Activated naive CD4-positive, alpha-beta T cell (primary cell): ENCODE data around the gene CADM1.

Experiments used
- DNase-seq, 4 experiments: peaks; one replicate each; lab custom pipeline; 2025; lab: John Stamatoyannopoulos, UW

The CADM1 gene

DNA sequence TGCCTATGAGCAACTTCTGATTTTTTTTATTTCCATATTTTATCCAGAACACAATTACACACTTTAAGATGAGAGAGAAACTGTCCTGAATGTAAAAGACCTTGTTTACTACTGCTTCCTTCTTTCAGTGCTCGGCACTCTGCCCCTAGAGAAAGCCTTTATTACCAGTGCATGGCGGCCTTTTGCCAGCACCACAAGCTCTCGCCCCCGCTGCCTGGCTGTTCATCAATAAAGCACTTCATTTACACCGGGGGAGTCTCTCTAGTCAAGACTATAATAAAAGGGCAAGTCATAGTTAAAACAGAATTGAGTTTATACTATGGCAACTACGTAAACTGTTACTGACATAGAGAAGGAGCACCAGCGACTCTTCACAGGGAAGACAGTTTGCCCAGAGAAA, 259.5 kb downstream of the CADM1 start:
- no peak for DNase-seq

GRCh38 chr11:115244296-115244695, 259.9 kb downstream of the CADM1 start:
- DNase-seq, result no peak

DNA sequence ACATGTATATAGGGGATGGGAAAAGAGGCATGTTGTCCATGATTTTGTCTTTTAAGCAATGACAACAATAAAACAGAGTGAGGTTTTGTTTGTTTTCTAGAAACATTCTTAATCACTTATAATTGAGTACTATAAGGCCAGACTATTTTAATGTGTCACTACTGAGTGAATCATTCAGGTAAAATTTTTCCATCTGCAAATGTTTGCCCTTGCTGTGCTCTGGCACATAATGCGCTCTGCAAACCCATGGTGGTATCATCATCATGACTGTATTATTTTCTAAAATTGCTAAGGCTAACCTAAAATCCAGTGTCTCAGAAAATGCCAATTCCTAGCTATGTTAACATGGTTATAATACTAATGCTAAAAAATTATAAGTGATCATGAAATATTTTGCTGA, 261.2 kb downstream of the CADM1 start:
- DNase-seq, result no peak

- no peak for DNase-seq
These were observed 262.3 kb downstream of the CADM1 start for GRCh38 chr11:115241899-115242298.

DNA sequence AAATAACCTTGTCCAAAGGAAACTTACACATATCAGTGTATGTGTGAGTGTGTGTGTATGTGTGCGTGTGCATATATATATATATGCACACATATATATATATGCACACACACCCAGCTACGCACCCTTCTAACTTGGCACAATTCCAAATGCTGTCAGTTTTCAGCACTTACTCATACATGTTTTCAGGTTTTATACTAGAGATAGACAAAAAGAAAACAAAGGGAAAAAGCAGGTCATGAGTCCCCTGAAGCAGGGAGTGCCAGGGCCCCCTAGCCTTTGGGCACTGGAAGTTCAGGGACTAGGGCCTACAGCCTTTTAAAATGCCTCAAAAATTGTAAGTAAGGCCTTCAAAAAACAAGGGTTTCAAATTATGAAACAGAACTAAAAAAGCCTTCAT, 265.4 kb downstream of the CADM1 start:
- no peak for DNase-seq

GRCh38 chr11:115238086-115238485, 266.1 kb downstream of the CADM1 start:
- no peak for DNase-seq

- no peak for DNase-seq
These were observed 266.6 kb downstream of the CADM1 start for GRCh38 chr11:115237578-115237977.

DNA sequence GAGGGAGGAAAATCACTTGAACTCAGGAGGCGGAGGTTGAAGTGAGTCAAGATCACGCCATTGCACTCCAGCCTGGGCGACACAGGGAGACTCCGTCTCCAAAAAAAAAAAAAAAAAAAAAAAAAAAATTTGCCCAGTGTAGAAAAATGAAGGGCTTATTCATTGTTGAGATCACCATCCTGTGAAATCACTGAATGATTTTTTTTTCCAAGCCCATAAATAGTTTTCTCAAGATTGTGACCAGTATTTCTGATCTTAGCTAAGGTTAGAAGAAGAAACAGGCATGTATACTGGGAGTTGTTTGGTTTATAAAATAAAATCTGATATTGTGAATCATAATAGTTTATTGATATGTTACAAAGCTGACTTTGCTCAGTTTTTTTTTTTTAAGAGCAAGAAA, 269.4 kb downstream of the CADM1 start:
- DNase-seq, result no peak

DNA sequence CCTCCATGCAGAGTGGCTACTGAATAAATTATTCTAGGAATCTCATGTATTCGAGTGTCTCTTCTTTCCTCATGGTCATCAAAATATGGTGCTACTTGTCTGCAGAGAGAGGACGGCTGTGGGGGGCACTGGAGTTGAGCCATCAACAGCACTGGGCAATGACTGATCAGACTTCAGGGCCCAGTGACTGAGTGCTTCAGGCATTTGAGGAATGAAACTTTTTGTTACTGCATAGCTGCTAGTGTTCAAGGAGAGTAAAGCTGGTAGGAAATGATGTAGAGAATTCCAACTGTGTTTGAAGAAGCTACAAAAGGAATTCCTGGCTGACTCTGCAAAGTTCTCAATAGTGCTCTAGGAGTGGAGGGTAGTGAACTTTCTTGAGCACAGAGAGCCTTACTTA, 277.7 kb downstream of the CADM1 start:
- DNase-seq, result no peak

GRCh38 chr11:115224551-115224950, 279.7 kb downstream of the CADM1 start:
- no peak for DNase-seq

DNA sequence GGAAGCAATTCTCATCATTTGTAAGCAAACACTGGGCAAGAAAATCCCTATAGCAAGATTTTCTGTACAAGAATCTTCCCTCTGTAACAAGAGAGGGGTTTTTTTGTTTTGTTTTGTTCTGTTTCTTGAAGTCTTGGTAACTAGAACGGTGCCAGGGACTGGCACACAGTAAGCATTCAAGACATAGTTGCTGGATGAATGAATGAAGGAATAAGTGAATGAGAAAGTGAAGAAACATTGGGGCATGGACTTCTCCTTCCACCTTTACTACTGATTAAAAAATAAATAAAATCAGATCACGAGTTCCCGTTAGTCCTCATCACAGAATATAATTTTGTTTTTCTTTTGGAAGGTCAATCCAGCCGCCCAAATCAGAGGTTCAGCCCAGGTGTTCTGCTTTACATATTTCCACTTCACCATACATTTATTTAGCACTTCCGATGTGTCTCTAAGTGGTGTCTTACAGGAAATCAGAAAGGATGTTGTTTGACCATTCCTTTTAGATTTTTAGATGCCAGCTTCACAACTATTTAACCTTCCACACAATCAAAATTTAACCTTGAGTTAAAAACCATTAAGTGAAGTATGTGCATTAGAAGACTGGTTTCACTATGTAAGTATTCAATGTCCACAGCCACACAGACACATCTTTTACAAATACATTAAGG, 281.2 kb downstream of the CADM1 start:
- no peak for DNase-seq

GRCh38 chr11:115222218-115222862, 281.9 kb downstream of the CADM1 start:
- no peak for DNase-seq

- no peak for DNase-seq
These were observed 282.6 kb downstream of the CADM1 start for GRCh38 chr11:115221461-115222069.

- no peak for DNase-seq
These were observed 283.3 kb downstream of the CADM1 start for GRCh38 chr11:115220911-115221310.

GRCh38 chr11:115220423-115220822, 283.8 kb downstream of the CADM1 start:
- no peak for DNase-seq

DNA sequence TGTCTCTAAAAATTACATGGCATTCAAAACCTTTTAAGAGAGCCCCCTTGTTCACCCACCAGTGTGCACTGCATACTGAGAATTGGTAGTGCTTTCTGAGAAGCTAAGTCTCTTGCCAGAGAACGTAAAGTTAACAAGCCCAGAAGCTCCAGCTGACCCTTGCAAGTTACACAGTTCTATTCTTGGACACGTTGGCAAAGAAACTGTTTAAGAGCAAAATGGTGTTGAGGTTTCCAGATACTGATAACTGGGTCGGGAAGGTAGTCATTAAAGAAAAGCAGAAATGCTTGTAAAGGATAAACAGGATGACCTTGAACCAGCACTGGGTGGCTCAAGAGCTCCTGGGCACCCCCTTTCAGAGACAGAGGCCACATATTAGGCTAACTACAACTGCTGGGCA, 284.8 kb downstream of the CADM1 start:
- no peak for DNase-seq

- no peak for DNase-seq
These were observed 286.4 kb downstream of the CADM1 start for GRCh38 chr11:115217726-115218311.

DNA sequence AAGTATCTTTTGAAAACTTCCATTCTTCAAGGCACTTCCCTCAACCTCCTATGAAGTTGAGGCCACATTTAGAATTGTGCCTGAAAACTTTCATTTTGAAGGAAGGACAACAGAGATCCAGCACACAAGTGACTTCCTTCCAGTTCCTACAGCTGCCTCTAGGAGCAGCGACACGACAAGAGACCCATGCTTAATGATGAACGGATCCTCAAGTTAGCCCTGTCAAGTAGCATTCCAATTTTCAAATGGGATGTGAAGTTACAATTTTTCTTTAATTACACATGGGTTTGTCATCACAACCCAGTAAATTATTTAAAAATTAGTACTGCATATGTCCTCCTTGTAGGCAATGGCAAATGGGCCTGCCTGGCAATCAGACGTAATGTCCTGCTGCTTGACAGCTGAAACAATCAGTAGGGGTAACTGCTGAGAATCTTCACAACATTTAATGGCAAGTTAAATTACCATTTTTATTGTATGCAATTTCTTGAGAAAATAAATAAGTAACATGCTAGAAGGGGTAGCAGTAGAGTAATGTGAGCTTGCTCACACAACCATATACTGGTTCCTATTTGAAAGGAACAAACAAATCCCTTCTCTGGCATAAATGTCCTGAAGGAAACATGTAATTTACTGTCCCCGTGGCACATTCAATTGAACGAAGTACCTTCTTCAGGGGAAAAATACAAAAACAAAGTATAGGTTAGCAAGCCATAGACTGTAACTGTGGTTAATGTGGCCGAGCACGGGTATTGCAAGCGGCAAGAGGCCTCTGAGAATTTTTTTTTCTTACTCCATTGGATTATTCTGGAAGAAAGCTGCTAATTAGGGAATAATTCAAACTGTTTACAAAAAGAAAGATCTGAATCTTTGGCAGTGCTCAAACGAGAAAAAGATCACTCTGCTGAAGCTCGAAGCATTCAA, 288.3 kb downstream of the CADM1 start:
- DNase-seq, result no peak

DNA sequence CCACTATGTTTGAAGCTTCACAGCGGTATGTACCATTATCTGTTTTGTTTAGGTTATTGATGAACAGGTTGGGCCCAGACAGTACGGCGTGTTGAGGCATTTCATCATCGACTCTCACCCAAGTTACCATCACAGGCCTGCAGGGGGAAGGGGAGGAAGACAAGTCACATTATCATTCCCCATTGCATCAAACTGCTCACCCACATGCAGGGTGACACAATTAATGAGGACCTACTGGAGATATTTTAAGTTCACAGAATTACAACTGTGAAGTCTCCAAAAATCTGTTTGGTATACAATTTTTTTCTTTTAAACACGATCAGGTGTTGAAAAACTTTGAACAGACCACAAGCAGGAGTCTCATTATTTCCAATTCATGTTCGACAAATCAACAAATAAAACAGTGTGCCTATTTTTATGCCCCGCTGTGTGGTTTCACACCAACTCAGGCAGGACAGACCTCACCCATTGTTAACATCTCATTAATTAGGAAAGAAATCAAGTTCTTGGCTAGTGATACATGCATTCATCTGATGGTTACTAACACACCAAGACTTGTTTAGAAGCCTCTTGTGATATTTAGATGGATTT, 289.5 kb downstream of the CADM1 start:
- no peak for DNase-seq

- no peak for DNase-seq
These were observed 291.2 kb downstream of the CADM1 start for GRCh38 chr11:115213007-115213406.

DNA sequence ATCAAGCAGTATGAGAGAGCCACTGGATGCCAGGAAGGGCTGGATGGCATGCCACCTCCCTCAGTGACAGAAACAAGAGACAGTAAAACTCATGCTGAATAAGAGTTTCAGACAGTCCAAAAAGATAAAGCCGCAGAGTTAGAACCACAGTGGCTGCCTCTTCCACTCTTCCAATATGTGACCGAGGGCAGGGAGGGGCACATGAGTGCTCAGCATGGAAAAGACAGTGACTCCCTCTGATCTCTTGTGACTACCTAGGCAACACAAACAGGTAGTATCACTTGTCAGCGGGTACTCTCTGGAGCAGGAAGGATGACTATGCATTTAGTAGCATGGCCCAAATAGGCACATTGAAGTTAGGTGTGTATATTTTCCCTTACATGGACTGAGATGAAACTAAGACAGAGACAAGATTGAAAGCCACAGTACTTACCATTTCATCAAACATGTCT, 295.4 kb downstream of the CADM1 start:
- DNase-seq, result no peak

GRCh38 chr11:115207916-115208315, 296.3 kb downstream of the CADM1 start:
- no peak for DNase-seq
